HG02763 (cell line): ENCODE data around the gene CEP112.

ENCODE experiments used
- ATAC-seq: cut with Tn5 transposase; IDR thresholded peaks from one replicate; pipeline ENCODE4 v1.9.1; 2021; ENCODE audit warnings: mild to moderate bottlenecking, moderate library complexity; ENCODE audit not compliant: unreplicated experiment

The CEP112 gene

GRCh38 chr17:65994679-65995078 is 197.3 kb downstream of the CEP112 start:
- ATAC-seq, result no peak

GRCh38 chr17:65994114-65994513 is 197.8 kb downstream of the CEP112 start:
- no peak for ATAC-seq

GRCh38 chr17:65990593-65990992 is 201.3 kb downstream of the CEP112 start:
- ATAC-seq, result no peak

- ATAC-seq, result no peak
These were observed 203.5 kb downstream of the CEP112 start for GRCh38 chr17:65988451-65988850.

- ATAC-seq, result no peak
These were observed 203.9 kb downstream of the CEP112 start for GRCh38 chr17:65987988-65988387.

GRCh38 chr17:65985571-65985970 is 206.4 kb downstream of the CEP112 start:
- ATAC-seq, result no peak

GRCh38 chr17:65984299-65984698 is 207.6 kb downstream of the CEP112 start:
- no peak for ATAC-seq

GRCh38 chr17:65978871-65979270 is 213.1 kb downstream of the CEP112 start:
- no peak for ATAC-seq

- ATAC-seq, result no peak
These were observed 214.9 kb downstream of the CEP112 start for GRCh38 chr17:65977041-65977440.

GRCh38 chr17:65975878-65976277 is 216.1 kb downstream of the CEP112 start:
- ATAC-seq, result no peak

GRCh38 chr17:65973237-65973636 is 218.7 kb downstream of the CEP112 start:
- ATAC-seq, result no peak

- ATAC-seq, result no peak
These were observed 224.6 kb downstream of the CEP112 start for GRCh38 chr17:65967372-65967771.

- ATAC-seq, result no peak
These were observed 225.7 kb downstream of the CEP112 start for GRCh38 chr17:65966072-65966695.

- ATAC-seq, result no peak
These were observed 228.8 kb downstream of the CEP112 start for GRCh38 chr17:65963179-65963578.

- no peak for ATAC-seq
These were observed 232.3 kb downstream of the CEP112 start for GRCh38 chr17:65959630-65960029.

GRCh38 chr17:65956814-65957213 is 235.1 kb downstream of the CEP112 start:
- no peak for ATAC-seq

GRCh38 chr17:65954148-65954449 is 237.8 kb downstream of the CEP112 start:
- ATAC-seq, result no peak

GRCh38 chr17:65953316-65954147 is 238.4 kb downstream of the CEP112 start:
- ATAC-seq, result no peak

- no peak for ATAC-seq
These were observed 239.3 kb downstream of the CEP112 start for GRCh38 chr17:65952586-65952985.

- no peak for ATAC-seq
These were observed 239.9 kb downstream of the CEP112 start for GRCh38 chr17:65952015-65952414.

- no peak for ATAC-seq
These were observed 244.1 kb downstream of the CEP112 start for GRCh38 chr17:65947831-65948230.

- no peak for ATAC-seq
These were observed 249.3 kb downstream of the CEP112 start for GRCh38 chr17:65942592-65942991.
